Measurements from ENCODE around the gene XYLT2. TPM values are rescaled to one million over a fixed set of nuclear protein-coding genes. Genes with fewer than 3 reads are reported as not detected.

The XYLT2 gene
- total and polyA plus RNA-seq, 2 donors (not counting 3 experiments of a cell fraction or from before 2014, with no cell fraction given), result 19.1 to 26.6 TPM

GRCh38 chr17:50350733-50351132, 4.8 kb downstream of the XYLT2 start:
- H3K4me2 ChIP-seq (ENCODE audit: insufficient read depth, low read length), result no peak overlapping the region
- H3K27me3 ChIP-seq (ENCODE audit: control insufficient read depth in 2 of 2, insufficient read depth in 2 of 2, low read length in 2 of 2), result no peaks in the 10 kb centered on the region
- H3K4me1 ChIP-seq (ENCODE audit: control insufficient read depth, extremely low read depth, insufficient read depth, low read length), result peaks cover 24% of the 10 kb centered on the region
- H3K27ac ChIP-seq (ENCODE audit: insufficient read depth, low read depth, low read length), result no peak overlapping the region
- peaks cover 2 to 15% of the 10 kb centered on the region in 2 experiments for H3K36me3 ChIP-seq (ENCODE audit: control insufficient read depth in 2 of 2, extremely low read depth in 1 of 2, insufficient read depth in 2 of 2, low read length in 2 of 2)
- H3K9me3 ChIP-seq (replicated peaks; ENCODE audit: control insufficient read depth, insufficient read depth, low read length), result no peaks in the 10 kb centered on the region
- H3K4me3 ChIP-seq (replicated peaks in 1 of 3; ENCODE audit: insufficient read depth in 1 of 3, low read depth in 1 of 3, low read length in 3 of 3), result no peak overlapping the region
- TF ChIP-seq GATA2 (IDR thresholded peaks at IDR 0.05; ENCODE audit: insufficient read depth, insufficient read length, low read depth, low read length) (no peak), JUN (IDR thresholded peaks at IDR 0.05; ENCODE audit: borderline replicate concordance, insufficient read depth, insufficient read length, low read depth) (no peak), EZH2 (IDR thresholded peaks at IDR 0.05; ENCODE audit: borderline replicate concordance, low read depth, low read length, severe bottlenecking) (no peak), CTCF (IDR thresholded peaks at IDR 0.05; ENCODE audit: extremely low read depth in 1 of 2, insufficient read depth in 1 of 2, low read depth in 1 of 2, low read length in 2 of 2) (no peak), POLR2A (IDR thresholded peaks at IDR 0.05; ENCODE audit: low read depth, low read length) (no peak), FOS (IDR thresholded peaks at IDR 0.05; ENCODE audit: borderline replicate concordance, insufficient read depth, low read length) (no peak), POLR2AphosphoS5 (IDR thresholded peaks at IDR 0.05; ENCODE audit: insufficient read depth, low read depth, low read length) (no peak), MAX (IDR thresholded peaks at IDR 0.05; ENCODE audit: insufficient read depth, insufficient read length) (no peak), MYC (IDR thresholded peaks at IDR 0.05; ENCODE audit: low read depth, low read length) (no peak)
- FAIRE-seq (no peak), DNase-seq (ENCODE audit: low read depth, low spot score) (no peak)
- H2AFZ ChIP-seq (ENCODE audit: low read depth, low read length), result no peak overlapping the region
- no peak overlapping the region for H3K9ac ChIP-seq (replicated peaks; ENCODE audit: extremely low read depth, insufficient read depth, low read length)
- no peaks in the 10 kb centered on the region for H3K9me1 ChIP-seq (replicated peaks; ENCODE audit: control insufficient read depth, extremely low read depth, insufficient read depth, low read length)
- no TSS peak for BruUV-seq (replicated peaks)
- POLR2A ChIA-PET, result no interaction called here
- dilution Hi-C loops (cut with MboI; ENCODE audit: extremely low pct_ligation_motif_present, low sequenced_read_pairs), result no loop called here
- intact Hi-C loops (cut with micrococcal nuclease), result no loop called here
- H4K20me1 ChIP-seq (replicated peaks; ENCODE audit: control insufficient read depth, extremely low read depth, insufficient read depth, low read length), result no peaks in the 10 kb centered on the region
- CTCF ChIA-PET, result no interaction called here
- peaks cover 14% of the 10 kb centered on the region for H3K79me2 ChIP-seq (ENCODE audit: control insufficient read depth, insufficient read depth, low read length)
